C4-2B (cell line): ENCODE measurements around the gene MAML3.

Experiments used
- ZFX ChIP-seq: fragments of 450-650 bp; IDR thresholded peaks from 2 replicates; pipeline ENCODE4 v1.6.1; 2017
- TF ChIP-seq, protein P1 (sequence below): fragments of 450-650 bp; conservative IDR thresholded peaks from 2 replicates; pipeline ENCODE4 v1.5.1; 2017; ENCODE audit warnings: mild to moderate bottlenecking

DNA sequence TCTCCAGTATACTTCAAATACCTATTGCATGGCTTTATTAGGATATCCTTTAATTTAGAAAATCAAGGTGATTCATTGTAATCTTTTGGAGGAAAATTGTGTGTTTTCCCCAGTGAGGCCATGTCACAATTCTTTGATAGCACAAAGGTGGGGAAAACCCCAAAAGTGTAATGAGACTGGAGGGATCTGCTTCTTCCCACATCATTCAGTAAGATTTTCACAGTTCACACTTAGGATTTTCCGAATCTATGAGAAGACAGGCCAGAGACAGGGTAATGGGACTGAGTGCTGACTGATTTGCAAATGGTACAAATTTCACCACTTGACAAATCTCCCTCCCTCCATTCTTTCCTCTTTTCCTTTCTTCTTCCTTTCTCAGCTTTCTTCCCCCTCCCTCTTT is 307.2 kb downstream of the MAML3 start:
- TF ChIP-seq, protein P1, sequence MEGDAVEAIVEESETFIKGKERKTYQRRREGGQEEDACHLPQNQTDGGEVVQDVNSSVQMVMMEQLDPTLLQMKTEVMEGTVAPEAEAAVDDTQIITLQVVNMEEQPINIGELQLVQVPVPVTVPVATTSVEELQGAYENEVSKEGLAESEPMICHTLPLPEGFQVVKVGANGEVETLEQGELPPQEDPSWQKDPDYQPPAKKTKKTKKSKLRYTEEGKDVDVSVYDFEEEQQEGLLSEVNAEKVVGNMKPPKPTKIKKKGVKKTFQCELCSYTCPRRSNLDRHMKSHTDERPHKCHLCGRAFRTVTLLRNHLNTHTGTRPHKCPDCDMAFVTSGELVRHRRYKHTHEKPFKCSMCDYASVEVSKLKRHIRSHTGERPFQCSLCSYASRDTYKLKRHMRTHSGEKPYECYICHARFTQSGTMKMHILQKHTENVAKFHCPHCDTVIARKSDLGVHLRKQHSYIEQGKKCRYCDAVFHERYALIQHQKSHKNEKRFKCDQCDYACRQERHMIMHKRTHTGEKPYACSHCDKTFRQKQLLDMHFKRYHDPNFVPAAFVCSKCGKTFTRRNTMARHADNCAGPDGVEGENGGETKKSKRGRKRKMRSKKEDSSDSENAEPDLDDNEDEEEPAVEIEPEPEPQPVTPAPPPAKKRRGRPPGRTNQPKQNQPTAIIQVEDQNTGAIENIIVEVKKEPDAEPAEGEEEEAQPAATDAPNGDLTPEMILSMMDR: no peak
- TF ChIP-seq ZFX: no peak
